Dendritic cell treated with granulocyte-macrophage colony-stimulating factor and Interleukin-4, amounts not matched to agents 40 ng/mL and 50 ng/mL, for 4 days (primary cell): ENCODE data around the gene C18orf63.

Experiments
- H3K27ac Mint-ChIP-seq: one replicate; pipeline ENCODE4 v1.8.0; 2022; ENCODE audit warnings: mild to moderate bottlenecking, mixed read lengths
- H3K27me3 Mint-ChIP-seq: one replicate; pipeline ENCODE4 v1.8.0; 2022; ENCODE audit warnings: mild to moderate bottlenecking, mixed read lengths
- H3K36me3 Mint-ChIP-seq: one replicate; pipeline ENCODE4 v1.8.0; 2022; ENCODE audit warnings: low read depth, mixed read lengths
- H3K4me1 Mint-ChIP-seq: one replicate; pipeline ENCODE4 v1.8.0; 2022; ENCODE audit warnings: low read depth, mixed read lengths
- H3K4me3 Mint-ChIP-seq: one replicate; pipeline ENCODE4 v1.8.0; 2022; ENCODE audit warnings: mild to moderate bottlenecking, moderate library complexity, mixed read lengths
- H3K9me3 Mint-ChIP-seq: one replicate; pipeline ENCODE4 v1.8.0; 2022; ENCODE audit warnings: mixed read lengths
- intact Hi-C: fragments of 100-400 bp; cut with micrococcal nuclease; formaldehyde crosslinking; loops from one replicate; pipeline ENCODE4 v1.15.0; 2022

Gene C18orf63

DNA sequence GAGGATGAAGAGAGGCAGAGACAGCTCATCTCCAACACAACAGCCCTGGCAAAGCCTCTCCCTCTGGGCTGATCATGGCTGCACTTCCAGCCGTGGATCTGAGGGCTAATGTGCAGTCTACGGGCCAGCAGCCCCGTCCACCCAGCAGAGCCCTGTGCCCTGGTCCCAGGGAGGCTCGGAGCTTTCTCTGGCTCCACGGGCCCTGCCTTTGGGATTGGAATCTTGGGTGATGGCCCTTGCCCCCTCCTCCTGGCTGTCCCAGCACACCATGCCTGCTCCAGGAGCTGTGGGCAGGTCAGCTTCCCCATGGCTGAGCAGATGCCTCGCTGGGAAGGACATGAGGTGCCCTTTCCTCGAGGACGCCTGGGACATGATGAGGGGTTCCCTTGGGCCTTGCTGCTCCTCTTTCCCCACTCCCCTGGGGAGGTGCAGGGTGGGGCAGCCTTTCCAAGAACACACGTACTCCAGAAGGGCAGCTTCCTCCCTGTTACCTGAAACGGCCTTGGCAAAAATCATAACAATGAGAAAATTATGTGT, 66.9 kb downstream of the C18orf63 start:
- H3K36me3 Mint-ChIP-seq: no peaks in the 10 kb centered on the region
- H3K27ac Mint-ChIP-seq: no peak overlapping the region
- peaks cover 11% of the 10 kb centered on the region for H3K4me1 Mint-ChIP-seq
- intact Hi-C loops: no loop called here
- H3K4me3 Mint-ChIP-seq: no peak overlapping the region
- H3K27me3 Mint-ChIP-seq: peaks cover 1% of the 10 kb centered on the region
- no peaks in the 10 kb centered on the region for H3K9me3 Mint-ChIP-seq

GRCh38 chr18:74387383-74387782, 71.7 kb downstream of the C18orf63 start:
- intact Hi-C loops: no loop called here
- Mint-ChIP-seq H3K36me3 (no peaks in the 10 kb centered on the region), H3K4me1 (peaks cover 12% of the 10 kb centered on the region), H3K9me3 (no peaks in the 10 kb centered on the region), H3K27me3 (peaks cover 1% of the 10 kb centered on the region), H3K27ac (no peak overlapping the region), H3K4me3 (no peak overlapping the region)

- Mint-ChIP-seq H3K36me3 (no peaks in the 10 kb centered on the region), H3K4me3 (no peak overlapping the region), H3K9me3 (no peaks in the 10 kb centered on the region), H3K4me1 (peaks cover 12% of the 10 kb centered on the region), H3K27ac (no peak overlapping the region), H3K27me3 (peaks cover 1% of the 10 kb centered on the region)
- intact Hi-C loops: no loop called here
Measured at GRCh38 chr18:74388227-74388626, 72.6 kb downstream of the C18orf63 start.

DNA sequence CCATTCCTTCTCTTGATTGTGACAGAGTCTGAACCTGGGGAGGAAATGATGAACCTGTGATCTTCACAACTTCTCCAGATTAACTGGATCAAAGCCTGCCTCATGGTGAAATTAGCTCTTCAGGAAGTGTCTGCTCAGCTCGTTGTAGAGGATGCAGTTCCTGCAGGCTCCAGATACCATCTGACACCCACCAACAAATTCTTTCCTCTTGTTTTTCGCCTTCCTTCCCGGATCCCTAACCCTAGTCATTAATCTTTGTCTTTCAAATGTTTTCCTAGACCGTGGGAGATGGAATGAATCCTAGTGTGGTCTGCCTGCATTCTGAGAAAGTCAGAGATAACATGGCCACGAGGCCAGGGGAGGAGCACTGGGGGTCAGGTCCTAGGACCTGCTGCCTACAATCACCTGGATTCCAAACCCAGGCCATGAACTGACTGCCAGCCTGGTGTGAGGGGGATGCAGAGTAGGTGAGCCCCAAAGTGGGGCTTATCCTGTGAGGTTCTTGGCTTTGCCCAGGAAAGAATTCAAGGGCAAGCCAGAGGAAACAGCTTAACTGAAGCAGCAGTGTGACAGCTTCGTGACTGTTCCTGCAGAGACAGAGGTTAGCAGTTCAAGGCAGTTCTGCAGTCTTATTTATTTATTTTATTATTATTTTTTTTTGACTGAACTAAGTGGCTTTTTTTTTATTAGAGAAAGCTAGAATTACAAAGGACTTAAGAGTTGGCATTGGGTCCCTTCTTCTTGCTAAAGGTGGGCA, 73.7 kb downstream of the C18orf63 start:
- H3K27ac Mint-ChIP-seq: no peak overlapping the region
- no peaks in the 10 kb centered on the region for H3K9me3 Mint-ChIP-seq
- peaks cover 1% of the 10 kb centered on the region for H3K27me3 Mint-ChIP-seq
- H3K4me3 Mint-ChIP-seq: no peak overlapping the region
- intact Hi-C loops: no loop called here
- peaks cover 12% of the 10 kb centered on the region for H3K4me1 Mint-ChIP-seq
- H3K36me3 Mint-ChIP-seq: no peaks in the 10 kb centered on the region

GRCh38 chr18:74389991-74390390, 74.4 kb downstream of the C18orf63 start:
- H3K4me1 Mint-ChIP-seq: peaks cover 12% of the 10 kb centered on the region
- H3K4me3 Mint-ChIP-seq: no peak overlapping the region
- no peak overlapping the region for H3K27ac Mint-ChIP-seq
- peaks cover 1% of the 10 kb centered on the region for H3K27me3 Mint-ChIP-seq
- no peaks in the 10 kb centered on the region for H3K9me3 Mint-ChIP-seq
- no peaks in the 10 kb centered on the region for H3K36me3 Mint-ChIP-seq
- intact Hi-C loops: no loop called here

GRCh38 chr18:74390900-74391299, 75.3 kb downstream of the C18orf63 start:
- H3K36me3 Mint-ChIP-seq: no peaks in the 10 kb centered on the region
- intact Hi-C loops: no loop called here
- H3K27ac Mint-ChIP-seq: no peak overlapping the region
- peaks cover 18% of the 10 kb centered on the region for H3K4me1 Mint-ChIP-seq
- H3K27me3 Mint-ChIP-seq: peaks cover 1% of the 10 kb centered on the region
- no peak overlapping the region for H3K4me3 Mint-ChIP-seq
- H3K9me3 Mint-ChIP-seq: no peaks in the 10 kb centered on the region

DNA sequence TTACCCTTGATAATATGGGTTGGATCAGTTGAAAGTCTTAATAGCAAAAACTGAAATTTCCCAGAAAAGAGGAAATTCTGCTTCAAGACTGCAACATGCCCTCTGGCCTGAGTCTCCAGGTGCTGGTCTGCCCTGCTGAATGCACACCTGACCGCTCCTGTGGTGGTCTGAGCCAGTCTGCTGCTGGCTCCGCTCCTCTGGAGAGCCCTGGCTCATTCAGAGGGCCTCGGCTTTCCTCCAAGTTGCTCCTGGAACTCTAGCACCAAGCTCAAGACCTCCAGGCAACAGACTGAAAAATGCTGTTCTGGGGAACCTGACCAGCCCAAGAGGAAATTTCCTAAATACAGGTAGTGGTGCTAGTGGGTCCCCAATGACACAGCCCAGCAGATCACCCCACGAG, 76.7 kb downstream of the C18orf63 start:
- H3K9me3 Mint-ChIP-seq: no peaks in the 10 kb centered on the region
- no peaks in the 10 kb centered on the region for H3K27me3 Mint-ChIP-seq
- H3K4me3 Mint-ChIP-seq: no peak overlapping the region
- peaks cover 30% of the 10 kb centered on the region for H3K4me1 Mint-ChIP-seq
- H3K36me3 Mint-ChIP-seq: no peaks in the 10 kb centered on the region
- intact Hi-C loops: no loop called here
- H3K27ac Mint-ChIP-seq: no peak overlapping the region

- intact Hi-C loops: no loop called here
- Mint-ChIP-seq H3K4me3 (no peak overlapping the region), H3K36me3 (no peaks in the 10 kb centered on the region), H3K9me3 (no peaks in the 10 kb centered on the region), H3K4me1 (peaks cover 42% of the 10 kb centered on the region), H3K27me3 (no peaks in the 10 kb centered on the region), H3K27ac (no peak overlapping the region)
Measured at GRCh38 chr18:74395006-74395405, 79.4 kb downstream of the C18orf63 start.

DNA sequence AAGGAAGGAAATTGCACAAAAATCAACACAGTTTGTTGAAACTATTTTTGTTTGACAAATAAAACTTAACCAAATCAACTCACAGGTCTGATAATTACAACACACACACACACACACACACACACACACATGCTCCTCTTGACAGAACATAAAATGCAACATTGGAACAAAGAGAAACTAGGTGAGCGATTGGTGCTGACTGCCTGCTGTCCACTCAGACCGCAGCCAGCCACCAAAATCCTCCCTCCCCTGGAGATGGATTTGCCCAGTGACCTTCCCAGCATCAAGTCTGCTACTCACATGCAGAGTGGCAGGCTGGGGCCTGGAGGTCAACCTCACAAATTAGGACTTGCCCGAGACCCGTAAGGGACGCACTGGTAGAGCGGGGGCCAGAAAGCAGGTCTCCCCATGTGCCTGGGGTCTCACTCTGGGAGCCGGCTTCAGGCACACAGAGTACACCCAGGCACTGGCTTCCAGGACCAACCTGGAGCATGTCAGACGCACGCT, 80.1 kb downstream of the C18orf63 start:
- Mint-ChIP-seq H3K27ac (no peak overlapping the region), H3K27me3 (no peaks in the 10 kb centered on the region), H3K4me1 (peaks cover 47% of the 10 kb centered on the region), H3K4me3 (no peak overlapping the region), H3K36me3 (no peaks in the 10 kb centered on the region), H3K9me3 (no peaks in the 10 kb centered on the region)
- intact Hi-C loops: no loop called here

DNA sequence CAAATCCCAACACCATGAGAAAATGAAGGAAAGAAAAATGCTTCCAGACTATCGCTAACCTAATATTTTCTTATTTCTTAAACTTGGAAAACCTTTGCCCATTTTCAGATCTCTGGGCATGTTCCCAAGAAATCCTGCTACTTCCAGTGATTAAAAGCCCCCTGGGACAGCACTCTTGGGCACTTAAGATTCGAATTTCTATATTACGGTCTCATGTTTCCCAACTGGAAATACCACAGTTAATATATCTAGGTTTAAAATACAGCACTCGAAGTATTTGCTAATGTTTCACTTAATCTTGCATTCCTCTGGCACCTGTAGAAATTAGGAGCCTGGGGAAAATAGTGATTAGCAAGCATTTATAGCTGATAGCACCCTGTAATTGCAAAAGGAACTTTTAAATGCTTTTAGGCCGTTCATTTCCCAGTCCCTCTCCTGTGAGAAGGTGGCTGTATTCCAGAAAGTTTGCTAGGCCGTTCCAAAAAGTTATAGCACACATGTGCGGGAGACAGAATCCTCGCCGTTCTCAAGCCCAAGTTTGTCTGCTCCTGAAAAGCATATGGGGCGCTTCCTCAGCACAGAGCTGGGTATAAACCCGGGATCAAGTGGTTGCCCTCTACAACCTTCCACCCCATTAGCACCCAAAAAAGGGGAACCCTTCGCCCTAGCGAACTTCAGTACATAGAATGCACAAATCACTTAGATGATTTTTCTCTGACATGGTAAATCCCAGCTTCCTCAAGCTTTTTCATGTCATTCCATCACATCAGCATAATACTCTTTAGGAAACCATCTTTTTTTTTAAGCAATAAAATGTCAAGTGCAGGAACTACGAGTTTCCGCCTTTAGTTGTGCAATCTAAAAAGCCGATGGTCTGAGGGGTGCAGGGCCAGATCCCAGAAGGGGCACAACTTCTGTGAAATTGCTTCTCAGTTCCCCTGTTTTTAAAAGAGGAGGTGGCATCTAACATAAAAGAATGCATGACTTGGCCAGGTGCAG, 80.8 kb downstream of the C18orf63 start:
- Mint-ChIP-seq H3K27me3 (no peaks in the 10 kb centered on the region), H3K4me3 (no peak overlapping the region), H3K36me3 (no peaks in the 10 kb centered on the region), H3K9me3 (no peaks in the 10 kb centered on the region), H3K4me1 (peaks cover 47% of the 10 kb centered on the region), H3K27ac (peak overlapping the region; percentile 17)
- intact Hi-C loops: no loop called here

GRCh38 chr18:74397572-74397971, 81.9 kb downstream of the C18orf63 start:
- no peak overlapping the region for H3K4me3 Mint-ChIP-seq
- H3K36me3 Mint-ChIP-seq: no peaks in the 10 kb centered on the region
- H3K4me1 Mint-ChIP-seq: peaks cover 47% of the 10 kb centered on the region
- no peak overlapping the region for H3K27ac Mint-ChIP-seq
- no peaks in the 10 kb centered on the region for H3K9me3 Mint-ChIP-seq
- H3K27me3 Mint-ChIP-seq: no peaks in the 10 kb centered on the region
- intact Hi-C loops: no loop called here

- H3K4me1 Mint-ChIP-seq: peaks cover 47% of the 10 kb centered on the region
- H3K27ac Mint-ChIP-seq: no peak overlapping the region
- no peak overlapping the region for H3K4me3 Mint-ChIP-seq
- no peaks in the 10 kb centered on the region for H3K36me3 Mint-ChIP-seq
- no peaks in the 10 kb centered on the region for H3K9me3 Mint-ChIP-seq
- no peaks in the 10 kb centered on the region for H3K27me3 Mint-ChIP-seq
- intact Hi-C loops: no loop called here
Measured at GRCh38 chr18:74399091-74399887, 83.7 kb downstream of the C18orf63 start.

- Mint-ChIP-seq H3K4me1 (peaks cover 42% of the 10 kb centered on the region), H3K27me3 (no peaks in the 10 kb centered on the region), H3K4me3 (no peak overlapping the region), H3K27ac (no peak overlapping the region), H3K36me3 (no peaks in the 10 kb centered on the region), H3K9me3 (no peaks in the 10 kb centered on the region)
- intact Hi-C loops: no loop called here
Measured at GRCh38 chr18:74400813-74401212, 85.2 kb downstream of the C18orf63 start.
